Pericardium fibroblast (primary cell): Measurements from ENCODE around the gene IQCF6. TPM values are rescaled to one million over a fixed set of nuclear protein-coding genes. Genes with fewer than 3 reads are reported as not detected.

Experiments used
- total RNA-seq: library from RNA; depleted of rRNA; stranded (reverse); fragments of >200 nt; gene quantifications from 2 replicates; pipeline ENCODE4 v1.2.3, GENCODE V29; 2015

Gene IQCF6
- total RNA-seq = not detected in 2 replicates

DNA sequence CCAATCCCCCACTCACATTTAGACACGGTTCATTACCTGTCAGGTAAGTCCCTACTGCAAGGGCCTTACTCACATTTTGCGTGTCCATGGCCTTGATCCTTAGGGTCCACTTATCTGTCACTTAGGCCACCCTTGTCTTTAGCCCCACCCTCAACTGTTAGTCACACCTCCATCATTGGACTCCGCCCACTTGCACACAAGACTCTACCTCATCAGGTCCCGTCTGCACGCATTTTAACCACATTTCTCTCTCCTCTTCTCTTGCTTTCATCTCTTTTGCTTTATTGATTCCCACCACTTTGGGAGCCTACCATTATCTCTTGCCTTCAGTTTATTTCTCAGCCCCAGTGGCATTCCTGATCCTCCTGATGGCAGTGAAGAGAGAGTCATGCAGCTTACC, at the start of gene IQCF6:
TSS of gene IQCF6 (minus strand) at position 101 of the 400 bp plus-strand sequence. CDS start at position 88, 13 bp downstream.

Other genes starting within 250 kb of the IQCF6 start
- 5.5 and 8.7 TPM in 2 replicates for gene RAD54L2, start 240.5 kb downstream of the IQCF6 start, total RNA-seq
- gene TEX264, start 108.0 kb downstream of the IQCF6 start, total RNA-seq = 73.6 and 84.5 TPM in 2 replicates
- gene GRM2, start 72.2 kb downstream of the IQCF6 start, total RNA-seq = under 0.01 and 0.43 TPM in 2 replicates
- not detected in 2 replicates for gene IQCF2, start 82.4 kb upstream of the IQCF6 start, total RNA-seq
- not detected in 2 replicates for gene IQCF5, start 96.4 kb upstream of the IQCF6 start, total RNA-seq
- gene IQCF1, start 124.1 kb upstream of the IQCF6 start, total RNA-seq = not detected in 2 replicates
- gene RRP9, start 162.7 kb upstream of the IQCF6 start, total RNA-seq = 21.3 and 24.4 TPM in 2 replicates
- gene PARP3, start 163.1 kb upstream of the IQCF6 start, total RNA-seq = 13.4 and 14.6 TPM in 2 replicates
- gene GPR62, start 176.1 kb upstream of the IQCF6 start, total RNA-seq = 0.17 TPM in 1 of 2 replicates, not detected in the other
- 30.9 and 36.5 TPM in 2 replicates for gene PCBP4, start 188.2 kb upstream of the IQCF6 start, total RNA-seq
- 52.4 and 73.8 TPM in 2 replicates for gene ABHD14B, start 194.8 kb upstream of the IQCF6 start, total RNA-seq
- 30.2 and 43.5 TPM in 2 replicates for gene ABHD14A, start 195.8 kb upstream of the IQCF6 start, total RNA-seq
- 45.4 and 56.4 TPM in 2 replicates for gene ACY1, start 204.3 kb upstream of the IQCF6 start, total RNA-seq
- gene RPL29, start 216.7 kb upstream of the IQCF6 start, total RNA-seq = 2,355 and 3,402 TPM in 2 replicates